Gastroesophageal sphincter (tissue), 3 donors: ENCODE data around the gene IQGAP2.

Experiments used
- EP300 ChIP-seq: sonication (generic); formaldehyde crosslinking; IDR thresholded peaks from one replicate; pipeline ENCODE4 v1.6.1; 2017; ENCODE audit warnings: antibody characterized with exemption, mild to moderate bottlenecking
- POLR2A ChIP-seq, 2 donors: fragments of 450-650 bp; IDR thresholded peaks; one replicate each; pipeline ENCODE4 v1.6.1; 2017; ENCODE audit warnings: antibody characterized with exemption in 2 of 2, mild to moderate bottlenecking in 2 of 2, moderate library complexity in 1 of 2
- POLR2AphosphoS5 ChIP-seq: sonication (generic); formaldehyde crosslinking; IDR thresholded peaks from one replicate; pipeline ENCODE4 v1.6.1; 2017; ENCODE audit warnings: antibody characterized with exemption
- TF ChIP-seq, protein P1 (sequence below), 4 experiments: fragments of 200-600 bp in 2 of 4; fragments of 450-650 bp in 2 of 4; sonication (generic) in 1 of 4; IDR thresholded peaks; one replicate each; pipeline ENCODE4 v1.5.1; 2017 to 2019; ENCODE audit warnings: antibody characterized with exemption in 4 of 4, mild to moderate bottlenecking in 2 of 4, moderate library complexity in 2 of 4

GRCh38 chr5:76724871-76725270 is 321.8 kb downstream of the IQGAP2 start:
- TF ChIP-seq POLR2A (IDR thresholded peaks at IDR 0.05) (no peak), POLR2AphosphoS5 (no peak), EP300 (no peak)
- TF ChIP-seq, protein P1, sequence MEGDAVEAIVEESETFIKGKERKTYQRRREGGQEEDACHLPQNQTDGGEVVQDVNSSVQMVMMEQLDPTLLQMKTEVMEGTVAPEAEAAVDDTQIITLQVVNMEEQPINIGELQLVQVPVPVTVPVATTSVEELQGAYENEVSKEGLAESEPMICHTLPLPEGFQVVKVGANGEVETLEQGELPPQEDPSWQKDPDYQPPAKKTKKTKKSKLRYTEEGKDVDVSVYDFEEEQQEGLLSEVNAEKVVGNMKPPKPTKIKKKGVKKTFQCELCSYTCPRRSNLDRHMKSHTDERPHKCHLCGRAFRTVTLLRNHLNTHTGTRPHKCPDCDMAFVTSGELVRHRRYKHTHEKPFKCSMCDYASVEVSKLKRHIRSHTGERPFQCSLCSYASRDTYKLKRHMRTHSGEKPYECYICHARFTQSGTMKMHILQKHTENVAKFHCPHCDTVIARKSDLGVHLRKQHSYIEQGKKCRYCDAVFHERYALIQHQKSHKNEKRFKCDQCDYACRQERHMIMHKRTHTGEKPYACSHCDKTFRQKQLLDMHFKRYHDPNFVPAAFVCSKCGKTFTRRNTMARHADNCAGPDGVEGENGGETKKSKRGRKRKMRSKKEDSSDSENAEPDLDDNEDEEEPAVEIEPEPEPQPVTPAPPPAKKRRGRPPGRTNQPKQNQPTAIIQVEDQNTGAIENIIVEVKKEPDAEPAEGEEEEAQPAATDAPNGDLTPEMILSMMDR (IDR thresholded peaks at IDR 0.05): no peak
